IMR-90 (cell line): ENCODE data around the gene ARPC5. TPM values are rescaled to one million over a fixed set of nuclear protein-coding genes. Genes with fewer than 3 reads are reported as not detected.
A peak's percentile ranks its signal among the peaks of the same experiment; 100 is the strongest.

Experiments
- ATAC-seq: fragments of 200-7000 bp; cut with Tn5 transposase; 2 replicates; pipeline ENCODE4 v1.9.1; 2020; ENCODE audit warnings: low read depth, mild to moderate bottlenecking, moderate library complexity
- BruUV-seq: library from RNA; stranded (reverse); fragments of 400-500 nt; replicated peaks from 2 replicates; lab custom pipeline; 2021; lab: Mats Ljungman, UMichigan
- CTCF ChIA-PET: fragments of 300-600 bp; formaldehyde crosslinking; extraction: SDS; loops from one replicate; lab custom pipeline; 2021; ENCODE audit warnings: antibody characterized with exemption; lab: Yijun Ruan, JAX
- POLR2A ChIA-PET: fragments of 300-600 bp; sonication (Branson Sonifier 250); formaldehyde crosslinking; loops from one replicate; lab custom pipeline; 2022; ENCODE audit warnings: antibody characterized with exemption; ENCODE audit not compliant: unreplicated experiment; lab: Charles Lee
- DNase-seq: peaks from one replicate; pipeline ENCODE4 v3.0.0; 2013
- H2AFZ ChIP-seq: replicated peaks from 2 replicates; pipeline ENCODE3; 2013; ENCODE audit warnings: low read length, mild to moderate bottlenecking; ENCODE audit not compliant: poor library complexity
- H2AK5ac ChIP-seq: 2 replicates; pipeline ENCODE4 v1.6.1; 2013; ENCODE audit warnings: low read depth, low read length, inconsistent platforms
- H2AK9ac ChIP-seq: replicated peaks from 2 replicates; pipeline ENCODE3; 2013; ENCODE audit warnings: mild to moderate bottlenecking, low read depth, low read length, moderate library complexity; ENCODE audit not compliant: poor library complexity
- H2BK120ac ChIP-seq: 2 replicates; pipeline ENCODE4 v1.6.1; 2013; ENCODE audit warnings: low read depth, low read length, inconsistent platforms
- H2BK15ac ChIP-seq: 3 replicates; pipeline ENCODE4 v1.6.1; 2013; ENCODE audit warnings: low read depth, low read length, inconsistent platforms
- H2BK20ac ChIP-seq: 2 replicates; pipeline ENCODE4 v1.6.1; 2013; ENCODE audit warnings: low read depth, mild to moderate bottlenecking, inconsistent platforms, low read length, moderate library complexity
- H2BK5ac ChIP-seq: 2 replicates; pipeline ENCODE4 v1.6.1; 2013; ENCODE audit warnings: mild to moderate bottlenecking, low read depth, low read length, inconsistent platforms; ENCODE audit not compliant: poor library complexity, severe bottlenecking
- H3K14ac ChIP-seq: replicated peaks from 2 replicates; pipeline ENCODE4 v1.6.1; 2013; ENCODE audit warnings: low read depth, low read length, inconsistent platforms
- H3K18ac ChIP-seq: 2 replicates; pipeline ENCODE4 v1.6.1; 2013; ENCODE audit warnings: low read depth, low read length, control low read depth
- H3K23ac ChIP-seq: 2 replicates; pipeline ENCODE4 v1.6.1; 2013; ENCODE audit warnings: low read depth, low read length, inconsistent platforms
- H3K27ac ChIP-seq: 2 replicates; pipeline ENCODE4 v1.5.1; 2013; ENCODE audit warnings: mild to moderate bottlenecking, control low read depth, low read length; ENCODE audit not compliant: insufficient read depth
- H3K27me3 ChIP-seq: 2 replicates; pipeline ENCODE4 v1.6.1; 2013; ENCODE audit warnings: low read length; ENCODE audit not compliant: control insufficient read depth, insufficient read depth
- H3K36me3 ChIP-seq: 2 replicates; pipeline ENCODE4 v1.6.1; 2013; ENCODE audit warnings: low read length, mixed read lengths; ENCODE audit not compliant: control insufficient read depth, insufficient read depth
- H3K4ac ChIP-seq: 2 replicates; pipeline ENCODE4 v1.6.1; 2013; ENCODE audit warnings: low read depth, low read length, inconsistent platforms
- H3K4me1 ChIP-seq: 2 replicates; pipeline ENCODE4 v1.6.1; 2013; ENCODE audit warnings: low read length, mixed read lengths; ENCODE audit not compliant: control insufficient read depth, insufficient read depth
- H3K4me2 ChIP-seq: 2 replicates; pipeline ENCODE4 v1.6.1; 2013; ENCODE audit warnings: low read depth, mild to moderate bottlenecking, control low read depth, low read length, moderate library complexity
- H3K4me3 ChIP-seq: 2 replicates; pipeline ENCODE4 v1.5.1; 2013; ENCODE audit warnings: low read depth, mild to moderate bottlenecking, control low read depth, low read length, moderate library complexity; ENCODE audit not compliant: insufficient read depth
- H3K56ac ChIP-seq: 2 replicates; pipeline ENCODE4 v1.6.1; 2013; ENCODE audit warnings: low read length, inconsistent platforms; ENCODE audit not compliant: insufficient read depth; ENCODE audit errors: extremely low read depth
- H3K79me1 ChIP-seq, 2 experiments: 2 replicates each; pipeline ENCODE4 v1.6.1; 2013; ENCODE audit warnings: low read length in 2 of 2, inconsistent platforms in 1 of 2, low read depth in 1 of 2
- H3K9ac ChIP-seq: 2 replicates; pipeline ENCODE4 v1.6.1; 2013; ENCODE audit warnings: low read depth, low read length, control low read depth
- H3K9me1 ChIP-seq: 2 replicates; pipeline ENCODE4 v1.6.1; 2013; ENCODE audit warnings: low read length, inconsistent platforms; ENCODE audit not compliant: insufficient read depth
- H3K9me3 ChIP-seq: 2 replicates; pipeline ENCODE4 v1.6.1; 2013; ENCODE audit warnings: low read length; ENCODE audit not compliant: control insufficient read depth, insufficient read depth
- H4K20me1 ChIP-seq: 2 replicates; pipeline ENCODE4 v1.6.1; 2013; ENCODE audit warnings: low read length, inconsistent platforms; ENCODE audit not compliant: insufficient read depth
- H4K5ac ChIP-seq: 2 replicates; pipeline ENCODE4 v1.6.1; 2013; ENCODE audit warnings: mild to moderate bottlenecking, low read depth, low read length, control low read depth
- H4K8ac ChIP-seq, 2 experiments: 2 replicates each; pipeline ENCODE4 v1.6.1; 2013; ENCODE audit warnings: low read depth in 2 of 2, low read length in 2 of 2, control low read depth in 1 of 2, inconsistent platforms in 1 of 2
- H4K91ac ChIP-seq: 2 replicates; pipeline ENCODE4 v1.6.1; 2013; ENCODE audit warnings: low read depth, low read length, inconsistent platforms; ENCODE audit not compliant: insufficient read depth
- BHLHE40 ChIP-seq: fragments of 150-350 bp; IDR thresholded peaks from 2 replicates; pipeline ENCODE4 v1.6.1; 2016; ENCODE audit warnings: mild to moderate bottlenecking, low read depth, low read length
- CEBPB ChIP-seq: IDR thresholded peaks from 2 replicates; pipeline ENCODE4 v1.6.1; 2012; ENCODE audit warnings: low read depth, low read length, improper control_type of control experiment
- CHD1 ChIP-seq: IDR thresholded peaks from 2 replicates; pipeline ENCODE4 v1.6.1; 2012; ENCODE audit warnings: low read depth, low read length, improper control_type of control experiment
- CTCF ChIP-seq: conservative IDR thresholded peaks from 2 replicates; pipeline ENCODE4 v1.5.1; 2012; ENCODE audit warnings: mild to moderate bottlenecking, low read depth, low read length, improper control_type of control experiment
- ELK1 ChIP-seq: fragments of 150-350 bp; IDR thresholded peaks from 2 replicates; pipeline ENCODE4 v1.6.1; 2016; ENCODE audit warnings: low read depth, mild to moderate bottlenecking, low read length, moderate library complexity, borderline replicate concordance
- FOS ChIP-seq: fragments of 150-350 bp; IDR thresholded peaks from 2 replicates; pipeline ENCODE4 v1.6.1; 2016; ENCODE audit warnings: low read depth, low read length
- MAFK ChIP-seq: IDR thresholded peaks from 2 replicates; pipeline ENCODE4 v1.6.1; 2012; ENCODE audit warnings: low read depth, low read length, improper control_type of control experiment
- MAZ ChIP-seq: IDR thresholded peaks from 2 replicates; pipeline ENCODE4 v1.6.1; 2012; ENCODE audit warnings: low read depth, mild to moderate bottlenecking, low read length, improper control_type of control experiment, moderate library complexity, borderline replicate concordance
- MXI1 ChIP-seq: IDR thresholded peaks from 2 replicates; pipeline ENCODE4 v1.6.1; 2012; ENCODE audit warnings: low read depth, mild to moderate bottlenecking, low read length, moderate library complexity, borderline replicate concordance
- NFE2L2 ChIP-seq: fragments of 150-350 bp; IDR thresholded peaks from 2 replicates; pipeline ENCODE4 v1.6.1; 2016; ENCODE audit warnings: low read depth, mild to moderate bottlenecking, low read length
- POLR2A ChIP-seq: IDR thresholded peaks from 2 replicates; pipeline ENCODE4 v1.6.1; 2012; ENCODE audit warnings: mild to moderate bottlenecking, low read depth, low read length
- RAD21 ChIP-seq: IDR thresholded peaks from 2 replicates; pipeline ENCODE4 v1.6.1; 2012; ENCODE audit warnings: low read length, improper control_type of control experiment
- RCOR1 ChIP-seq: IDR thresholded peaks from 2 replicates; pipeline ENCODE4 v1.6.1; 2012; ENCODE audit warnings: mild to moderate bottlenecking, low read length, improper control_type of control experiment; ENCODE audit not compliant: insufficient replicate concordance
- RFX5 ChIP-seq: IDR thresholded peaks from 2 replicates; pipeline ENCODE4 v1.8.0; 2012; ENCODE audit warnings: low read depth, mild to moderate bottlenecking, low read length, moderate library complexity
- SMC3 ChIP-seq: fragments of 150-350 bp; IDR thresholded peaks from 2 replicates; pipeline ENCODE4 v1.6.1; 2016; ENCODE audit warnings: low read depth, mild to moderate bottlenecking, antibody characterized with exemption, low read length, moderate library complexity
- USF2 ChIP-seq: fragments of 150-350 bp; IDR thresholded peaks from 2 replicates; pipeline ENCODE4 v1.6.1; 2017; ENCODE audit warnings: mild to moderate bottlenecking, antibody characterized with exemption, low read length, low read depth
- WGBS, 2 experiments: methylation state at CpG; one replicate each; pipeline versions ENCODE4 v1.1.5 to v1.1.7; 2013; ENCODE audit warnings: missing lambda C conversion rate in 2 of 2; ENCODE audit not compliant: insufficient read length in 1 of 2; ENCODE audit errors: extremely low coverage in 2 of 2; 5-methylcytosine and 5-hydroxymethylcytosine counted together
- dilution Hi-C: fragments of 300-500 bp; cut with HindIII; formaldehyde crosslinking; loops from one replicate; pipeline ENCODE4 v1.14.3; 2018; ENCODE audit warnings: low sequenced_read_pairs; ENCODE audit not compliant: unreplicated experiment
- in situ Hi-C: fragments of 300-500 bp; cut with MboI; formaldehyde crosslinking; loops from 3 replicates; pipeline ENCODE4 v1.14.3; 2019; ENCODE audit warnings: low sequenced_read_pairs, inconsistent platforms, mixed read lengths
- intact Hi-C: fragments of 100-400 bp; cut with micrococcal nuclease; formaldehyde crosslinking; loops from 2 replicates; pipeline ENCODE4 v1.10.0; 2022
- polyA plus RNA-seq, 3 experiments: library from polyadenylated mRNA; depleted of rRNA; stranded (reverse); fragments of >200 nt; gene quantifications; 2 replicates each; pipeline ENCODE4 v1.2.3, GENCODE V29; 2012; ENCODE audit warnings: low replicate concordance in 1 of 3
- total RNA-seq: library from RNA; depleted of rRNA; stranded (reverse); fragments of >200 nt; gene quantifications from 2 replicates; pipeline ENCODE4 v1.2.3, GENCODE V29; 2012

Gene ARPC5
- total and polyA plus RNA-seq, 2 of the 4 experiments (the other 2 are of a cell fraction): 132 to 212 TPM

- TF ChIP-seq CEBPB (no peak), BHLHE40 (no peak), CHD1 (no peak), MAZ (no peak), USF2 (no peak), RAD21 (no peak), POLR2A (no peak), SMC3 (no peak), NFE2L2 (no peak), ELK1 (no peak), MAFK (no peak), RCOR1 (no peak), FOS (no peak), RFX5 (no peak), CTCF (no peak), MXI1 (no peak)
- Histone ChIP-seq H3K9me3 (no peaks in the 10 kb centered on the region), H2AFZ (peak overlapping the region; percentile 90), H4K91ac (peak overlapping the region; percentile 95), H3K14ac (peak overlapping the region; percentile 99), H2AK9ac (peak overlapping the region; percentile 86), H3K18ac (peak overlapping the region; percentile 88), H2BK120ac (peak overlapping the region; percentile 75), H3K79me1 (peaks cover 7 to 26% of the 10 kb centered on the region in 2 experiments), H3K27me3 (no peaks in the 10 kb centered on the region), H3K4me1 (peaks cover 5% of the 10 kb centered on the region), H3K4me3 (peak overlapping the region; percentile 85), H2AK5ac (peak overlapping the region; percentile 91), H4K8ac (peak overlapping the region; percentile 90 to 95), H4K20me1 (peaks cover 15% of the 10 kb centered on the region; the same call in 1 of the 2 replicates), H3K9ac (peak overlapping the region; percentile 95), H2BK15ac (no peak overlapping the region; the same call in 2 of the 3 replicates), H3K56ac (peak overlapping the region; percentile 92), H3K27ac (peak overlapping the region; percentile 96), H3K9me1 (peaks cover 7% of the 10 kb centered on the region; the same call in 1 of the 2 replicates), H4K5ac (peak overlapping the region; percentile 86), H2BK20ac (no peak overlapping the region), H3K36me3 (peaks cover 9% of the 10 kb centered on the region), H3K23ac (peak overlapping the region; percentile 98), H2BK5ac (peak overlapping the region; percentile 93), H3K4ac (peak overlapping the region; percentile 98), H3K4me2 (peak overlapping the region; percentile 99)
- DNase-seq (no peak), ATAC-seq (peak; percentile 4)
- CTCF ChIA-PET: interaction anchor here (1.0 kb wide), 1 partner anchor 20 kb away, joined by 4 read pairs; no protein-coding TSS in a partner anchor
- 0% methylated on average over 4 of the region's 42 CpGs; no CpG with 5 or more reads in 1 of the 2 experiments for WGBS, 2 experiments
- BruUV-seq: no TSS peak
- dilution Hi-C loops: no loop called here
- intact Hi-C loops: loop anchor here (10.0 kb wide), 2 partner anchors 420 to 750 kb away; partner anchors contain the start of genes C1orf21 and TSEN15
- in situ Hi-C loops: no loop called here
- POLR2A ChIA-PET: no interaction called here
These were observed 431 bp downstream of the ARPC5 start for GRCh38 chr1:183635099-183635605.
